Spinal cord (tissue), 10 donors: Measurements from ENCODE around the gene GALNT14. TPM values are rescaled to one million over a fixed set of nuclear protein-coding genes. Genes with fewer than 3 reads are reported as not detected.

Experiments used
- DNase-seq, 6 donors: peaks; one replicate each; pipeline versions ENCODE4 v3.0.0 to v3.0.0-alpha.2; 2013 to 2015; ENCODE audit warnings: low spot score in 6 of 6, low read depth in 4 of 6
- H3K27ac ChIP-seq: one replicate; pipeline ENCODE4 v1.5.1; 2013; ENCODE audit warnings: low read depth, low read length, control low read depth
- H3K27me3 ChIP-seq: one replicate; pipeline ENCODE4 v1.6.1; 2013; ENCODE audit warnings: low read length; ENCODE audit not compliant: control insufficient read depth, insufficient read depth
- H3K36me3 ChIP-seq: one replicate; pipeline ENCODE4 v1.6.1; 2013; ENCODE audit warnings: low read length; ENCODE audit not compliant: control insufficient read depth, insufficient read depth
- H3K4me1 ChIP-seq: one replicate; pipeline ENCODE4 v1.6.1; 2013; ENCODE audit warnings: low read length; ENCODE audit not compliant: control insufficient read depth, insufficient read depth
- H3K4me3 ChIP-seq: one replicate; pipeline ENCODE4 v1.5.1; 2013; ENCODE audit warnings: low read depth, low read length, control low read depth
- H3K9me3 ChIP-seq: one replicate; pipeline ENCODE4 v1.6.1; 2013; ENCODE audit warnings: low read length; ENCODE audit not compliant: control insufficient read depth, insufficient read depth
- WGBS: methylation state at CpG from one replicate; pipeline ENCODE4 v1.1.5; 2013; ENCODE audit warnings: missing lambda C conversion rate; ENCODE audit not compliant: insufficient coverage; 5-methylcytosine and 5-hydroxymethylcytosine counted together
- polyA plus RNA-seq, 2 donors: library from polyadenylated mRNA; unstranded; fragments of 120-200 nt; gene quantifications; one replicate each; pipeline ENCODE4 v1.2.1, GENCODE V29; 2013; ENCODE audit not compliant: insufficient read length in 2 of 2
- total RNA-seq, 2 donors: library from RNA; depleted of rRNA in 1 of 2; stranded (reverse); fragments of 120-200 nt in 1 of 2; fragments of >200 nt in 1 of 2; gene quantifications; one replicate each; pipeline versions ENCODE4 v1.2.3 to v1.2.4, GENCODE V29; 2013 to 2014
- donor health status: healthy.

The GALNT14 gene
- total and polyA plus RNA-seq, 4 donors = 4.6 to 25.1 (median 16.2) TPM

- H3K9me3 ChIP-seq = peaks cover 9% of the 10 kb centered on the region
- H3K4me1 ChIP-seq = peaks cover 6% of the 10 kb centered on the region
- no peaks in the 10 kb centered on the region for H3K27me3 ChIP-seq
- 25% methylated on average over 1 of the region's 1 CpG for WGBS
- H3K27ac ChIP-seq = no peak overlapping the region
- no peak for DNase-seq
- H3K36me3 ChIP-seq = no peaks in the 10 kb centered on the region
- H3K4me3 ChIP-seq = no peak overlapping the region
These were observed 105.2 kb downstream of the GALNT14 start for GRCh38 chr2:31033032-31033431.

- peaks cover 7% of the 10 kb centered on the region for H3K4me1 ChIP-seq
- no peak overlapping the region for H3K27ac ChIP-seq
- H3K36me3 ChIP-seq = no peaks in the 10 kb centered on the region
- no CpG with 5 or more reads among the region's 3 CpGs for WGBS
- H3K9me3 ChIP-seq = peaks cover 9% of the 10 kb centered on the region
- no peak overlapping the region for H3K4me3 ChIP-seq
- DNase-seq = no peak
- no peaks in the 10 kb centered on the region for H3K27me3 ChIP-seq
These were observed 105.8 kb downstream of the GALNT14 start for GRCh38 chr2:31032475-31032874.

- WGBS = 92% methylated on average over 1 of the region's 1 CpG
- no peak overlapping the region for H3K4me3 ChIP-seq
- no peaks in the 10 kb centered on the region for H3K27me3 ChIP-seq
- H3K9me3 ChIP-seq = peaks cover 3% of the 10 kb centered on the region
- no peak overlapping the region for H3K27ac ChIP-seq
- H3K4me1 ChIP-seq = peaks cover 10% of the 10 kb centered on the region
- no peak for DNase-seq
- no peaks in the 10 kb centered on the region for H3K36me3 ChIP-seq
These were observed 107.0 kb downstream of the GALNT14 start for GRCh38 chr2:31031132-31031706.

GRCh38 chr2:31028417-31028816 lies 109.8 kb downstream of the GALNT14 start:
- no peaks in the 10 kb centered on the region for H3K27me3 ChIP-seq
- H3K4me3 ChIP-seq = no peak overlapping the region
- no peaks in the 10 kb centered on the region for H3K9me3 ChIP-seq
- H3K4me1 ChIP-seq = peaks cover 10% of the 10 kb centered on the region
- WGBS = 15% methylated on average over 8 of the region's 8 CpGs
- H3K36me3 ChIP-seq = no peaks in the 10 kb centered on the region
- DNase-seq = peak in 1 of 6 donors; percentile 35
- no peak overlapping the region for H3K27ac ChIP-seq

- Histone ChIP-seq H3K4me1 (peaks cover 10% of the 10 kb centered on the region), H3K27me3 (no peaks in the 10 kb centered on the region), H3K36me3 (no peaks in the 10 kb centered on the region), H3K4me3 (no peak overlapping the region), H3K9me3 (no peaks in the 10 kb centered on the region), H3K27ac (no peak overlapping the region)
- no peak for DNase-seq
- WGBS = 97% methylated on average over 3 of the region's 5 CpGs
These were observed 110.7 kb downstream of the GALNT14 start for GRCh38 chr2:31027549-31027948.

GRCh38 chr2:31023541-31023940 lies 114.7 kb downstream of the GALNT14 start:
- Histone ChIP-seq H3K27me3 (no peaks in the 10 kb centered on the region), H3K36me3 (no peaks in the 10 kb centered on the region), H3K27ac (no peak overlapping the region), H3K4me1 (peaks cover 9% of the 10 kb centered on the region), H3K4me3 (no peak overlapping the region), H3K9me3 (no peaks in the 10 kb centered on the region)
- 68% methylated on average over 3 of the region's 3 CpGs for WGBS
- peak in 1 of 6 donors; percentile 52 for DNase-seq

GRCh38 chr2:31020713-31021112 lies 117.5 kb downstream of the GALNT14 start:
- DNase-seq = peak in 1 of 6 donors; percentile 32
- H3K36me3 ChIP-seq = no peaks in the 10 kb centered on the region
- no peaks in the 10 kb centered on the region for H3K27me3 ChIP-seq
- 83% methylated on average over 1 of the region's 4 CpGs for WGBS
- H3K4me3 ChIP-seq = no peak overlapping the region
- H3K4me1 ChIP-seq = no peaks in the 10 kb centered on the region
- H3K27ac ChIP-seq = no peak overlapping the region
- no peaks in the 10 kb centered on the region for H3K9me3 ChIP-seq

- H3K9me3 ChIP-seq = no peaks in the 10 kb centered on the region
- H3K27me3 ChIP-seq = no peaks in the 10 kb centered on the region
- no peak for DNase-seq
- no peak overlapping the region for H3K27ac ChIP-seq
- H3K4me1 ChIP-seq = no peaks in the 10 kb centered on the region
- no peak overlapping the region for H3K4me3 ChIP-seq
- no CpG with 5 or more reads among the region's 6 CpGs for WGBS
- no peaks in the 10 kb centered on the region for H3K36me3 ChIP-seq
These were observed 120.0 kb downstream of the GALNT14 start for GRCh38 chr2:31018280-31018679.

- Histone ChIP-seq H3K27ac (no peak overlapping the region), H3K9me3 (no peaks in the 10 kb centered on the region), H3K36me3 (no peaks in the 10 kb centered on the region), H3K4me3 (no peak overlapping the region), H3K27me3 (no peaks in the 10 kb centered on the region), H3K4me1 (peaks cover 3% of the 10 kb centered on the region)
- no peak for DNase-seq
- WGBS = 72% methylated on average over 2 of the region's 5 CpGs
These were observed 121.6 kb downstream of the GALNT14 start for GRCh38 chr2:31016648-31017047.

GRCh38 chr2:31014516-31014915 lies 123.7 kb downstream of the GALNT14 start:
- no peak overlapping the region for H3K4me3 ChIP-seq
- no peaks in the 10 kb centered on the region for H3K36me3 ChIP-seq
- DNase-seq = no peak
- H3K27me3 ChIP-seq = no peaks in the 10 kb centered on the region
- 80% methylated on average over 2 of the region's 4 CpGs for WGBS
- peaks cover 5% of the 10 kb centered on the region for H3K4me1 ChIP-seq
- H3K9me3 ChIP-seq = no peaks in the 10 kb centered on the region
- H3K27ac ChIP-seq = no peak overlapping the region
